GM18498 (cell line): ENCODE measurements around the gene TAF1B.

ENCODE experiments used
- ATAC-seq: cut with Tn5 transposase; IDR thresholded peaks from one replicate; pipeline ENCODE4 v1.9.1; 2021; ENCODE audit warnings: mild to moderate bottlenecking, moderate library complexity; ENCODE audit not compliant: unreplicated experiment

Gene TAF1B

GRCh38 chr2:9982248-9982647 lies 139.0 kb downstream of the TAF1B start:
- ATAC-seq, result no peak

GRCh38 chr2:9982891-9983290 lies 139.6 kb downstream of the TAF1B start:
- no peak for ATAC-seq

- ATAC-seq, result no peak
Observed at GRCh38 chr2:9983401-9984216, 140.3 kb downstream of the TAF1B start.
